ENCODE data around the gene SALL4.
"Not testable (repeated sequence)": the region's sequence is repeated elsewhere in the genome, so short reads cannot be mapped to it uniquely, and the experiment has no call there.

SALL4 gene

DNA sequence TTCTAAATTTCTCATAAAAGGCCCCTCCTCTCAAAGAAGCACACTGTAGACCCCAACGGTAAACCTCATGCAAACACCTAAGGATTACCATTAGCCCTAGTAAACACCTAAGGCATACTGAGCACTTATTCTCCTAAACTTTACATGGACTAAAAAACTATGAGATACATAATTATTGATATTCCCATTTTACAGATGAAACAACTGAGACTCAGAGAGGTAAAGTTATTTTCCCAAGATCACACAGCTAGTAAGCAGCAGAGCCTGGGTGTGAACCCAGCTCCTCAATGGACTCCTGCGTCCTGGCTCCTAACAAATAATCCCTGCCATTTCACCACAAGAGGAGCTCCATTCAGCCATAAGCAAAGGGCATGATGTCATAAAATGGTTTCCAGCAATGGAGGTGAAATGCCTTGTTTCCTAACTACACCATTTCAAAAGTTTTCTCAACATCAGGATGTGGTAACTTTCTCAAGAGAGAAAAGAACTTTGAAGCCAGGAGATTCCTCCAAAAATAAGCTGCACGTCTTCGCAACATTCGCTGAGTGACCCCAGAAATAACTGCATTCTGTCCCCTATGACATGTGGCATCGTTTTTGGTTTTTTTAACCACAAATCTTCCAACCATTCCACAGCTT lies 38.2 kb downstream of the SALL4 start:
- DNase-seq, result no peak

DNA sequence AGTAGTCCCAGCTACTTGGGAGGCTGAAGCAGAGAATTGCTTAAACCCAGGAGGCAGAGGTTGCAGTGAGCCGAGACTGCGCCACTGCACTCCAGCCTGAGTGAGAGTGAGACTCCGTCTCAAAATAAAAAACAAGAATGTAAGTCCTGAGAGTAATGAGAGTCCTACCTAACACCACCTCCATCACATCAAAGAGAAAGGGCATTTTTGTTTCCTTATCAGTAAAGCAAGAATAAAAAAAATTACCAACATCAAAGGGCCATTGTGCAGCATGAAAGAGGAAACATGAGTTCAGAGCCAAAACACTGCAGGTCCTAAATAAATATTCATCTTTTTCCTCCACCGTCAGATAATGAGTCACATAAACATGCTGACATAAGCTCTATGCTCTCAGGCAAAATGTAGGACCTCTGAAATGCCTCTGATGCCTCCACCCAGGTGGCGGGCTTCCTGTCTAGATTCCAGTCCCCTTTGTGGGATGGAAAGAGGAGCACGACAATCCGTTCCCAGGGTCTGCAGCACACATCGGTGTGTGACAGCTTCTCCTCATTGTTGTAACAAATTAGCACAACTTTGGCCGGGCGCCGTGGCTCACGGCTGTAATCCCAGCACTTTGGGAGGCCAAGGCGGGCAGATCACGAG lies 41.3 kb downstream of the SALL4 start:
- DNase-seq, result no peak

GRCh38 chr20:51759769-51760510 lies 42.4 kb downstream of the SALL4 start:
- DNase-seq, result no peak

GRCh38 chr20:51758978-51759544 lies 43.3 kb downstream of the SALL4 start:
- DNase-seq, result no peak

- DNase-seq, result no peak
These were observed 45.1 kb downstream of the SALL4 start for GRCh38 chr20:51757226-51757625.

DNA sequence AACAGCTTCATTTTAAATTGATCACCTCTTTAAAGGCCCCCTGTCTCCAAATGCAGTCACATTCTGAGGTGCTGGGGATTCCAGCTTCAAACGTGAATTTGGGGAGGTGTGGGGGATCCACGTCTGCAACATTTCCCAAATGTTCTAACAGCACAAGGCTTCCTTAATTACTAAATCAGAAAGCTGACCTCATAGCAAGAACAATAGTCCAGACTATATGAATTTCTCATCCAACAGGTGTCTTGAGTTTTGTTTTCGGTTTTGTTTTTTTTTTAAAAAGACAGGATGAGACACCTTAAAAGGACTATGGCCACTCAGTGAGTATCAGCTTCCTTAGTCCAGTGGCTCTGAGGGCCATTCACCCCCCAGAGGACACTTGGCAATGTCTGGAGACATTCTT lies 45.7 kb downstream of the SALL4 start:
- no peak for DNase-seq

GRCh38 chr20:51753220-51753619 lies 49.1 kb downstream of the SALL4 start:
- not testable (repeated sequence) for DNase-seq

DNA sequence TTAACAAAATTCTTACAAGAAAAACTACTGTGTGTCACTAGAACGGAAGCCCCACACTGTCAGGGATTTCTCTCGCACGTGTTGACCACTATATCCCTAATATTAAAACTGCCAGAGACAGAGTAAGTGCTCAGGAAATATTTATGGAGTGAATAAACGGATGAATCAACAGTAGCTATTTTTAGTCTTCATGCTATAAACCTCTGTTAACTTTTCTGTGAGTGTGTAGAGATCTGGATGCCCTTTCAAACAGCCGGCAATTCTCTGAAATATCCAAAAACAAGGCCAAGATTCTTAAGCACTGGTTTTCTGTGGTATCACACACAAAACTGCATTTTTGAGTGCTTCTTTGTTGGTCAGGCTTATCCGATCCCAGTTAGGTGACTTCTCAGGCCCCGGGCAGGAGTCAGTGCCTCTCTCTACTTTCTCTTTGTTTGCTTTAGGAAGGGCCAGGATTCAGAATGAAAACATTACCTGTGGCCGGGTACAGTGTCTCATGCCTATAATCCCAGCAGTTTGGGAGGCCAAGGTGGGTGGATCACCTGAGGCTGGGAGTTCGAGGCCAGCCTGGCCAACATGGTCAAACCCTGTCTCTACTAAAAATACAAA lies 49.9 kb downstream of the SALL4 start:
- no peak for DNase-seq

- DNase-seq, result no peak
These were observed 51.4 kb downstream of the SALL4 start for GRCh38 chr20:51750770-51751388.

DNA sequence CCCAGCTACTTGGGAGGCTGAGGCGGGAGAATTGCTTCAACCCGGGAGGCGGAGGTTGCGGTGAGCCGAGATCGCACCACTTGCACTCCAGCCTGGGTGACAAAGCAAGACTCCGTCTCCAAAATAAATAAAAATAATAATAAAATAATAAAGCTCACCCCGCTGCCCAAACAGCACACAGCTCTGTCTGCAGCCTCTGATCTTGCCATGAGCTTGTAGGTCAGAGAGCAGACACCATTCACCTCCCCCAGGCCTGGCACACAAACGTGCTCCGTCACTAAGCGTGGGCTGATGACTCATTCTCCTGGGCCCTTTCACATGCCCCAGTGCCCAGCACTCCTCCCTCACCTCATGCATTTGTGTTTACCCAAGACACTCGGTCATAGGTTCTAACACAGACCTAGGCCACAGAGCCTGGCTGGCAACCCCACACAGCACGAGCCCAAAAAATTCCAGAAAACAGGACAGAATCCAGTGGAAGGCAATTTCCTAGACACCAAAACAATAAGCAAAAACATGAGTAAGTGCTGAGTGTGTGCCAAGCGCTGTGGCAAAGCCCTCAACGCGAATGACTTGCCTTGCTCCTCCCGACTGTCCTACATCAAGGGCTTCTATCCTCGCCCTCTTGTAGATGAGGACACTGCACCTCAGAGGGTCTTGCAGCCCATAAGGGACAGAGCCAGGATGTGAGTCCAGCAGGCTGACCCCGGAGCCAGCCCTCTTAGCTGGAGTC lies 52.1 kb downstream of the SALL4 start:
- no peak for DNase-seq

- DNase-seq, result no peak
These were observed 52.7 kb downstream of the SALL4 start for GRCh38 chr20:51749674-51750036.

GRCh38 chr20:51747182-51747911 lies 55.0 kb downstream of the SALL4 start:
- no peak for DNase-seq

DNA sequence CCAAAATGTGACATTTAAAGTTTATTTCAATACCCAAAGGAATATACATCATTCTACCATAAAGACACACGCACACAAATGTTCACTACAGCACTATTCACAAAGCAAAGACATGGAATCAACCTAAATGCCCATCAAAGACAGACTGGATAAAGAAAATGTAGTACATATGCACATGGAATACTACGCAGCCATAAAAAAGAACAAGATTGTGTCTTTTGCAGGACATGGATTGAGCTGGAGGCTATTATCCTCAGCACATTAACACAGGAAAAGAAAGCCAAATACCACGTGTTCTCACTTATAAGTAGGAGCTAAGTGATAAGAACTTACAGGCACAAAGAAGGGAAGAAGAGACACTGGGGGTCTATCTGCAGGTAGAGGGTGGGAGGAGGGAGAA lies 56.5 kb downstream of the SALL4 start:
- no peak for DNase-seq

DNA sequence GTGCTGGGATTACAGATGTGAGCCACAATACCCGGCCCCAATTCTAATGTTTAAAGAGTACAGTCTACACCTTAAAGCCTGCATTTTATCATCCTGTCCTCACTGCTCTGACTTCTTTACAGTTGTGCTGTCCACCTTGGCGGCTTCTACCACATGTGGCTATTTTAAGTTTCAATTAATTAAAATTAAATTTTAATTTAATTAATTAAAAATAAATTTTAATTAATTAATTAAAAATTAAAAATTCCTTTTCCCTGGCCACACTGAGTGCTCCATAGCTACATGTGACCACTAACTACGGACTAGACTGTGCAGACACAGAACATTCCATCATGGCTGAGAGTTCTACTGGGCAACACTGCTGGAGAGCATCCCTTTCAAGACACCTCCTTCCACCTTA lies 61.5 kb downstream of the SALL4 start:
- DNase-seq, result no peak

GRCh38 chr20:51740308-51740707 lies 62.0 kb downstream of the SALL4 start:
- DNase-seq, result not testable (repeated sequence)

DNA sequence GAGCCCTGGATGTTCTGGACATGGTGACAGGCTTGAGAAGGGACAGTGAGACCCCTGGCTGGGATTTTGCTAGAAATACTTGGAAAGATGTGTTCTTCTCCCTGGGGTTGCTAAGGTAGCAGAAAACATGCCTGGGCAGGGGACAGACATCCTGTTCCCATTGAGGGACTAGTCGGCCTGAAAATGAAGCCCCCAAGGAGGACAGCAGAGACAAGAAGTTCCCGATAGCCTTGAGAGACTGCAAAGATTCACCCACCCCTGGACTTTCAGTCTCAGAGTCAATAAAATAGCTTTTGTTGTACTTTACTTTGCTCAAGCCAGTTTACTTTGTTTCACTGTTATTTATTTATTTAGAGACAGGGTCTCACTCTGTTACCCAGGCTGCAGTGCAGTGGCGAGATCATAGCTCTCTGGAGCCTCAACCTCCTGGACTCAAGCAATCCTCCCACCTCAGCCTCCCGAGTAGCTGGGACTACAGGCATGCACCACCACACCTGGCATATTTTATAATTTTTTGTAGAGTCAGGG lies 62.5 kb downstream of the SALL4 start:
- no peak for DNase-seq

DNA sequence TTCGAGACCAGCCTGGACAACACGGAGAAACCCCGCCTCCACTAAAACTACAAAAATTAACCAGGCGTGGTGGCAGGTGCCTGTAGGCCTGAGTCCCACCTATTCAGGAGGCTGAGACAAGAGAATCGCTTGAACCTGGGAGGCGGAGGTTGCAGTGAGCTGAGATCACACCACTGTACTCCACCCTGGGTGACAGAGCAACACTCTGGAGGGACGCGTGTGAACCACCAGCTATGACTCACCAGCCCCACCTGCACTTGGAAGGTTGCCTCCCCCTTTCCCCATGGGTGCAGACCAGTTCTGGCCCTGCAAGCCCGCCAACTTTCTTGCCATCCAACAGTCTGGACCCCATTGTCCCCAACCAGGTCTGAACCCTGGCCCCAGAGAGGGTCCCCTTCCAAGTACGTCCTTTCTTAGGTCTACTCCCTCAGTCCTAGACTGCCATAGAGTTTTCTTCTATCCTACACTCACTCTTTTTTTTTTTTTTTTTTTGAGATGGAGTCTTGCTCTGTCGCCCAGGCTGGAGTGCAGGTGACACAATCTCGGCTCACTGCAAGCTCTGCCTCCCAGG lies 63.4 kb downstream of the SALL4 start:
- DNase-seq, result no peak

- DNase-seq, result not testable (repeated sequence)
These were observed 64.1 kb downstream of the SALL4 start for GRCh38 chr20:51738261-51738660.

- no peak for DNase-seq
These were observed 65.4 kb downstream of the SALL4 start for GRCh38 chr20:51736947-51737346.

DNA sequence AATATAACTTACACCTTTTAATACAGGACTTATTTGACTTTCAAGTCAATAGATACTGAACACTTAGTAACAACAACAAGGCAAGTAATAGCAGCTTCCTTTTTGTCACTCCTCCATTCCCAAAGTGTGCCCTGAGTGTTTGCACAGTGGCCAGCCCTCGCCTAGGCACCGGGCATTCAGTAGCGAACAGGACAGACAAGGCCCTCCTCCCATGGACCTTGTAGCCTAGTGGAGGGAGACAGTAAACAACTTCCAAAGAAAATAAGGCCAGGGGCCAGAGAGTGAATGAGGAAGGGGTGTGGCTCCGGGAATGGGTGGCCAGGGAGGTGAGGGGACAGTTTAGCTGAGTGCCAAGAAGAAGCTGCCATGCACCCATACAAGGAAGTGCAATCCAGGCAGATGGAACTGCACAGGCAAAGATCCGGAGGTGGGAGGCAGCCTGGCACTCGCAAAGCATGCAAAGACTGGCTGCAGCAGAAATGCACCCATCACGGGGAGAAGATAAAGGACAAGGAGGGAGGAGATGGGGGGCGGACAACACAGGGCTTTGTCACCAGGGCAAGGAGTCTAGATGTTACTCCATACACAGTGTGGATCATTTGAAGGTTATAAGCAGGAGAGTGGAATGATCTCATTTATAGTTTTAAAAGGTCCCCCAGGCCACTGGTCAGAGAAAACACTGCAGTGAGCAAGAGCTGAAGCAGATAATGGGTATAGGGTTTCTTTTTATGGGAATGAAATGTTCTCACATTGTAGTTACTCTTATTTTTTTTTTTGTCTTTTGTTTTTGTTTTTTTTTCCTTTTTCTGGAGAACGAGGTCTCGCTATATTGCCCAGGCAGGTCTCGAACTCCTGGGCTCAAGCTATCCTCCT lies 66.4 kb downstream of the SALL4 start:
- no peak for DNase-seq

Measured in CD4-positive, alpha-beta T cell treated with Interleukin-17A for 1 hour (primary cell).